Measurements from ENCODE around the gene DDX39A. TPM values are rescaled to one million over a fixed set of nuclear protein-coding genes. Genes with fewer than 3 reads are reported as not detected.
"Not testable (repeated sequence)": the region's sequence is repeated elsewhere in the genome, so short reads cannot be mapped to it uniquely, and the experiment has no call there.

The DDX39A gene
- total and polyA plus RNA-seq, 2 of the 8 experiments (the other 6 are each of a cell fraction or from before 2014, with no cell fraction given): 139 TPM

GRCh38 chr19:14403145-14403930, 15.8 kb downstream of the DDX39A start:
- not testable (repeated sequence) for H4K20me1 ChIP-seq (replicated peaks in 1 of 2; ENCODE audit: control insufficient read depth in 1 of 2, insufficient read depth in 2 of 2, low read length in 2 of 2); H3K23ac ChIP-seq (ENCODE audit: insufficient read length); H2BK5ac ChIP-seq (ENCODE audit: low read depth, low read length); FAIRE-seq; DNase-seq (ENCODE audit: low read depth in 1 of 2, low spot score in 2 of 2); H3K56ac ChIP-seq (replicated peaks; ENCODE audit: insufficient read length, low read depth, low read length); H2AFZ ChIP-seq (ENCODE audit: low read length); H3K9ac ChIP-seq (replicated peaks in 1 of 4; ENCODE audit: extremely low read depth in 1 of 4, low read depth in 3 of 4, low read length in 3 of 4); H3K23me2 ChIP-seq (ENCODE audit: low read depth, low read length); H3K79me2 ChIP-seq (ENCODE audit: control insufficient read depth in 1 of 2, insufficient read depth in 2 of 2, low read length in 2 of 2); H2BK120ac ChIP-seq (replicated peaks; ENCODE audit: low read depth, low read length); H3K4me3 ChIP-seq (ENCODE audit: extremely low read depth in 1 of 4, insufficient read depth in 2 of 4, low read depth in 3 of 4, low read length in 4 of 4); H3K14ac ChIP-seq (ENCODE audit: insufficient read length); H2BK12ac ChIP-seq (ENCODE audit: low read depth, low read length); H2BK15ac ChIP-seq (ENCODE audit: low read length); H3K27ac ChIP-seq (ENCODE audit: low read depth, low read length); H3K18ac ChIP-seq (ENCODE audit: extremely low read depth, low read length); H4K8ac ChIP-seq (ENCODE audit: extremely low read depth, insufficient read depth, low read length); H3K4me2 ChIP-seq (ENCODE audit: insufficient read depth in 1 of 2, low read depth in 2 of 2, low read length in 2 of 2); H3K27me3 ChIP-seq (replicated peaks in 1 of 4; ENCODE audit: control insufficient read depth in 3 of 4, extremely low read depth in 1 of 4, insufficient read depth in 3 of 4, low read length in 3 of 4); H3K4ac ChIP-seq (replicated peaks; ENCODE audit: insufficient read length, low read depth, low read length); H2AK5ac ChIP-seq (ENCODE audit: low read depth, low read length); H4K5ac ChIP-seq (ENCODE audit: insufficient read length, low read depth, low read length); H3K79me1 ChIP-seq (ENCODE audit: low read depth, low read length); H2BK20ac ChIP-seq (ENCODE audit: low read length); H4K91ac ChIP-seq (replicated peaks; ENCODE audit: insufficient read length, low read length); H3K9me3 ChIP-seq (ENCODE audit: insufficient read depth in 2 of 2, low read depth in 1 of 2, low read length in 1 of 2)
- CTCF ChIA-PET (ENCODE audit: partially characterized antibody): interaction anchor here (0.6 to 9.1 kb wide), 9 partner anchors 11 to 267 kb away, joined by 3 to 114 read pairs (median 6); partner anchors contain the start of gene ASF1B
- Histone ChIP-seq H3K4me1 (replicated peaks in 1 of 4; ENCODE audit: control insufficient read depth in 3 of 4, insufficient read depth in 4 of 4, low read length in 3 of 4) (peaks cover 0 to 13% (median 5%) of the 10 kb centered on the region in 4 experiments; a peak in 5 of 7 replicates), H3K36me3 (ENCODE audit: control insufficient read depth in 2 of 4, insufficient read depth in 4 of 4, low read length in 3 of 4) (peaks cover 7 to 11% (median 8%) of the 10 kb centered on the region in 4 experiments; a peak in 7 of 8 replicates)
- POLR2A ChIA-PET (ENCODE audit: partially characterized antibody): interaction anchor here (0.8 to 3.9 kb wide), 3 partner anchors 9 to 40 kb away, joined by 3 to 33 read pairs (median 24); no protein-coding TSS in a partner anchor
- WGBS, 2 experiments (ENCODE audit: extremely low coverage in 1 of 2, insufficient coverage in 1 of 2, insufficient read length in 1 of 2, insufficient replicate concordance in 2 of 2, low coverage in 1 of 2, low lambda C conversion rate in 2 of 2, missing lambda C conversion rate in 1 of 2): 94% methylated on average over 13 of the region's 15 CpGs; no CpG with 5 or more reads in 1 of the 2 experiments

All from H1 (cell line).